GM12874 (cell line): ENCODE data around the gene GRIP2.

ENCODE experiments used
- CTCF ChIP-seq: IDR thresholded peaks from 2 replicates; pipeline ENCODE4 v1.5.1; 2011; ENCODE audit warnings: low read depth, mild to moderate bottlenecking, control low read depth, low read length, moderate library complexity; ENCODE audit not compliant: insufficient read depth

Gene GRIP2

GRCh38 chr3:14519406-14519805 is 20.7 kb downstream of the GRIP2 start:
- no peak for TF ChIP-seq CTCF

GRCh38 chr3:14518893-14519292 is 21.2 kb downstream of the GRIP2 start:
- no peak for TF ChIP-seq CTCF

DNA sequence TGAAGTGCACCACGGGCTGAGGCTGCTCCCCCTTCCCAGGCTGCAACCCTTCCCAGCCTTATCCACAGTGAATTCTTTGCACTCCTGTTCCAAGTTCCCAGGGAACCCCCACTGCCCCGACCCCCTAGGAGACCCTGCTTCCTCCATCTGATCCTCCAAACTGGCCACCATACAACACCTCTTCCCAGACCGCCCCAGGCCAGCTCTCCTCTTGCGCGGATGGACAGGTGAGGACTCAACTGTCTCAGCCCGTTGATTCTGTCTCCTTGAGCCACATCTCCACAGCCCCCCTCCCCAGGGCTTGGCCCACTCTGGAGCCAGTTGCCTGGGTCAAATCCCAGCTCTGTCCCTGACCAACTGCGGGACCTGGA is 21.7 kb downstream of the GRIP2 start:
- no peak for TF ChIP-seq CTCF

- no peak for TF ChIP-seq CTCF
Observed at GRCh38 chr3:14517601-14518431, 22.3 kb downstream of the GRIP2 start.

- TF ChIP-seq CTCF, result no peak
Observed at GRCh38 chr3:14516738-14517345, 23.3 kb downstream of the GRIP2 start.

DNA sequence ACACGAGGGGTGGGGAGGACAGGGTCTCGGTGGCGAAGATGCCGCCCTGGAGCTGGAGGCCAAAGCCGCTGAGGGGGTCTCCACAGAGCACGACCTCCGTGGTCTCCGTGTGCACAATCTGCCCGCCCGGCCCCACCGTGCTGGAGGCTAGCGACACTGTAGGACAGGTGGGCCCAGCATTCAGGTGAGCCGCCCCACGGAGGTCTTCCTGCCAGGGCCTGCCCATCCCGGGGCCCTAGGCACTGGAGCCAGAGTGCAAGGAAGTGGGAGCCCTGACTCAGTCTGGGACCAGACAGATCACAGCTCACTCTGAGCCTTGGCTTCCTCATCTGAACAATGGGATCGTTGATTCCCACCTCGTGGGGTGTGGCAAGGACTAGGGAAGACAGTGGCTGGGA is 25.8 kb downstream of the GRIP2 start:
- no peak for TF ChIP-seq CTCF

DNA sequence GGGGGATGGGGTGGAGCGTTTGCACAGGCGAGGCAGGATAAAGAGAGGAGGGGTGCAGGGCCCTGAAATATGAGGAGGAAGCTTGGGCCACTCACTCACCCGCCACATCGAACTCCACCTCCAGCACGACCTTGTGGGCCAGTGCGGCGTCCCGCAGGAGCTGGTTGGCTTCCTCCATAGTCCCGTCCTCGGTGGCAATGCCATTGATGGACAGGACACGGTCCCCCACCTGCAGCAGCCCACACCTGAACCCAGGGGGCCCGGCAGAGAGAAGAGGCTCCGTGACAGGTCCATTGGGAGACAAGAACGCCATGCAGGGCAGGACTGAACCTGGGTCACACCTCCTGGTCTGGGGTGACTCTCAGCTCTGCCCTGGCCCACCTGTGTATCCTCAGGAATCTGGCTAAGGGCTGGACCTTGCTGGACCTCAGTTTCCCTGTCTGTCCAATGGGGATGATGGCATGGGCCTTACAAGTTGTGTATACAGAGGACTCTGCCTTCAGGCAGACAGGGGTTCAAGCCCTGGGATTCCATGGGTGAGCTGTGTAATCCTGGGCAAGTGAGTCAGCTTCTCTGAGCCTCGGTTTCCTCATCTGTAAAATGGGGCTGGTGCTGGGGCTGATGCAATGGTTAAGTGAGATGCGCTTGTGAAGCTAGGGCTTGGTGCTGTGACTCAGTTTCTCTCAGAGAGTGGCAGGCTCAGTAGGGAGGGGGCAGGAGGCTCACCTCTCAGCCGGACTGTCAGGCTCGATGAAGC is 26.4 kb downstream of the GRIP2 start:
- no peak for TF ChIP-seq CTCF
